Measurements from ENCODE around the gene ODF4. TPM values are rescaled to one million over a fixed set of nuclear protein-coding genes. Genes with fewer than 3 reads are reported as not detected.
A peak's percentile ranks its signal among the peaks of the same experiment; 100 is the strongest.

ODF4 gene
- total and polyA plus RNA-seq, 2 donors from 2014 or later, result not detected

GRCh38 chr17:8315764-8316217, 23.8 kb upstream of the ODF4 start:
- Histone ChIP-seq H3K27ac (ENCODE audit: low read depth in 2 of 2, low read length in 2 of 2) (no peak overlapping the region), H3K4me1 (ENCODE audit: control insufficient read depth in 2 of 3, insufficient read depth in 2 of 3, low read depth in 1 of 3, low read length in 3 of 3) (peaks cover 0 to 4% (median 0%) of the 10 kb centered on the region in 3 donors), H3K9ac (ENCODE audit: low read length in 3 of 3) (no peak overlapping the region), H3K36me3 (ENCODE audit: control insufficient read depth in 2 of 3, insufficient read depth in 3 of 3, low read length in 3 of 3) (no peaks in the 10 kb centered on the region), H3K4me3 (ENCODE audit: low read length in 3 of 3) (no peak overlapping the region), H3K9me3 (ENCODE audit: control insufficient read depth in 2 of 3, insufficient read depth in 1 of 3, low read length in 3 of 3) (no peaks in the 10 kb centered on the region), H3K27me3 (ENCODE audit: control insufficient read depth, insufficient read depth, low read length) (peaks cover 17% of the 10 kb centered on the region)
- no peak for FAIRE-seq
- intact Hi-C loops (cut with DNase I), result no loop called here
- DNase-seq, result peak in 2 of 5 donors; percentile 27 to 38
- no peak for TF ChIP-seq CTCF (IDR thresholded peaks at IDR 0.05; ENCODE audit: borderline replicate concordance, extremely low read depth, insufficient read depth)

GRCh38 chr17:8318010-8318935, 21.4 kb upstream of the ODF4 start:
- Histone ChIP-seq H3K4me3 (ENCODE audit: low read length in 3 of 3) (no peak overlapping the region), H3K4me1 (ENCODE audit: control insufficient read depth in 2 of 3, insufficient read depth in 2 of 3, low read depth in 1 of 3, low read length in 3 of 3) (peaks cover 0 to 4% (median 0%) of the 10 kb centered on the region in 3 donors), H3K36me3 (ENCODE audit: control insufficient read depth in 2 of 3, insufficient read depth in 3 of 3, low read length in 3 of 3) (no peaks in the 10 kb centered on the region), H3K9ac (ENCODE audit: low read length in 3 of 3) (no peak overlapping the region), H3K9me3 (ENCODE audit: control insufficient read depth in 2 of 3, insufficient read depth in 1 of 3, low read length in 3 of 3) (no peaks in the 10 kb centered on the region), H3K27ac (ENCODE audit: low read depth in 2 of 2, low read length in 2 of 2) (no peak overlapping the region), H3K27me3 (ENCODE audit: control insufficient read depth, insufficient read depth, low read length) (peaks cover 17% of the 10 kb centered on the region)
- DNase-seq (no peak), FAIRE-seq (no peak)
- no peak for TF ChIP-seq CTCF (IDR thresholded peaks at IDR 0.05; ENCODE audit: borderline replicate concordance, extremely low read depth, insufficient read depth)
- intact Hi-C loops (cut with DNase I), result no loop called here

GRCh38 chr17:8320262-8320661, 19.4 kb upstream of the ODF4 start:
- DNase-seq (no peak), FAIRE-seq (no peak)
- H3K4me3 ChIP-seq (ENCODE audit: low read length in 3 of 3), result no peak overlapping the region
- peaks cover 9% of the 10 kb centered on the region for H3K27me3 ChIP-seq (ENCODE audit: control insufficient read depth, insufficient read depth, low read length)
- intact Hi-C loops (cut with DNase I), result no loop called here
- H3K9ac ChIP-seq (ENCODE audit: low read length in 3 of 3), result no peak overlapping the region
- no peak overlapping the region for H3K27ac ChIP-seq (ENCODE audit: low read depth in 2 of 2, low read length in 2 of 2)
- no peaks in the 10 kb centered on the region for H3K36me3 ChIP-seq (ENCODE audit: control insufficient read depth in 2 of 3, insufficient read depth in 3 of 3, low read length in 3 of 3)
- H3K4me1 ChIP-seq (ENCODE audit: control insufficient read depth in 2 of 3, insufficient read depth in 2 of 3, low read depth in 1 of 3, low read length in 3 of 3), result peaks cover 0 to 3% (median 0%) of the 10 kb centered on the region in 3 donors
- no peaks in the 10 kb centered on the region for H3K9me3 ChIP-seq (ENCODE audit: control insufficient read depth in 2 of 3, insufficient read depth in 1 of 3, low read length in 3 of 3)
- no peak for TF ChIP-seq CTCF (IDR thresholded peaks at IDR 0.05; ENCODE audit: borderline replicate concordance, extremely low read depth, insufficient read depth)
